SH-SY5Y (cell line): Measurements from ENCODE around the gene TAF7.

Experiments used
- GATA2 ChIP-seq: IDR thresholded peaks from 2 replicates; pipeline ENCODE4 v1.6.1; 2011; ENCODE audit warnings: mild to moderate bottlenecking, low read depth, low read length
- GATA3 ChIP-seq: IDR thresholded peaks from 2 replicates; pipeline ENCODE4 v1.6.1; 2011; ENCODE audit warnings: low read depth, mild to moderate bottlenecking, low read length, moderate library complexity

DNA sequence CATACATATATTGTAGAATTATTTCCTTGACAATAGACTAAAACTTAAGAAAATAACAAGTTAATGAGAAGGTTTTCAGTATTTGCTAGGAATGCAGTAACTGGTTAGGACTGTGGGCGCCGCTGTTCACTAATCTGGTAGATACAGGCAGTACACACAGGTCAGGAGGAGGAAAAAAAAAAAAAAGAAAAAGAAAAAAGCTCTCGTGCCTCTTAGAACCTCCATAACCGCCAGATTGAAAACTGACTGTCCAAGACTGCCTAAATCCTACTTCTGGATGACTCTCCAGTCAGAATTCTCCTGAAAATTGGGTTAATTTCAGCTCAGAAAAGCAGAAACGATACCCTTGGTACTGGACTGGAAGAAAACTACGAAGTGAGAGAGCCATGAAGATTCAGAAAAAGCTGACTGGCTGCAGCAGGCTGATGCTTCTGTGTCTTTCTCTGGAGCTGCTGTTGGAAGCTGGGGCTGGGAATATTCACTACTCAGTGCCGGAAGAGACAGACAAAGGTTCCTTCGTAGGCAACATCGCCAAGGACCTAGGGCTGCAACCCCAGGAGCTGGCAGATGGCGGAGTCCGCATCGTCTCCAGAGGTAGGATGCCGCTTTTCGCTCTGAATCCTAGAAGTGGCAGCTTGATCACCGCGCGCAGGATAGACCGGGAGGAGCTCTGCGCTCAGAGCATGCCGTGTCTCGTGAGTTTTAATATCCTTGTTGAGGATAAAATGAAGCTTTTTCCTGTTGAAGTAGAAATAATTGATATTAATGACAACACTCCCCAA lies 9.9 kb upstream of the TAF7 start, which contains the start of gene PCDHGA1:
- TF ChIP-seq GATA2 (no peak), GATA3 (no peak)
